ENCODE data around the gene CD79B. TPM values are rescaled to one million over a fixed set of nuclear protein-coding genes. Genes with fewer than 3 reads are reported as not detected.

CD79B gene
- total and polyA plus RNA-seq, 7 donors = 0.66 to 112 (median 1.4) TPM; not detected in 1

DNA sequence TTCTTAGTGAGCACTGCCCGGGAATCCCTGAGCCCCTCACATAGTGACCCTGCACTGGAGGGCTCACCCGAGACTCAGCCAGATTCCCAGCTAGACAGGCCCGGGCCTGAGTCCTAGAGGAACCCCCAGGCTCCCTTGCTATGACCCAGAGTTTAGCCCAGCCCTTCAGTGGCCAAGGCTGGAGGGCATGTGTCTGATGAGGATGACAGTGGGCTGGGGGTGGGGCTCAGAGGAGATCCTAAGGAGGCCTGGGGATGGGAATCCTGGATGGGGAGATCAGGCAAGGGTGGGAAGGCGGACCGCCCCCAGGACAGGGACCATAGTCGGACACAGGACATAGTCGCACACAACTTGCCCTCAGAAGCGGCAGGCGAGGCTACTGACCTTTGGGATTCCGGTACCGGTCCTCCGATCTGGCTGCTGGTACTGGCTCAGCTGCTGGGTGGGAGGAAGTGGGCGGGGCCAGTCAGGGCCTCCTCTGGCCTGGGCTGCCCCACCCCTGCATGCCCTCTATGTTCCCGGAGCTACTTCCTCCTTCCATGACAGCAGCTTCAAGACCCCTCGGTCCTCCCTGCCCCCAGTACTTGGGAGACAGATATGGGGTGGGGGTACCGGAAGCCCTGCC, 1.1 kb downstream of the CD79B start:
- H3K4me1 ChIP-seq = no peaks in the 10 kb centered on the region
- DNase-seq = peak; percentile 77
- H3K36me3 ChIP-seq = no peaks in the 10 kb centered on the region
- H3K9me3 ChIP-seq = no peaks in the 10 kb centered on the region
- H3K27me3 ChIP-seq = no peaks in the 10 kb centered on the region
- H3K4me3 ChIP-seq = no peak overlapping the region
- TF ChIP-seq POLR2A (IDR thresholded peaks at IDR 0.05) (no peak), POLR2AphosphoS5 (IDR thresholded peaks at IDR 0.05) (no peak), EP300 (IDR thresholded peaks at IDR 0.05) (no peak)
- TF ChIP-seq, protein P1, sequence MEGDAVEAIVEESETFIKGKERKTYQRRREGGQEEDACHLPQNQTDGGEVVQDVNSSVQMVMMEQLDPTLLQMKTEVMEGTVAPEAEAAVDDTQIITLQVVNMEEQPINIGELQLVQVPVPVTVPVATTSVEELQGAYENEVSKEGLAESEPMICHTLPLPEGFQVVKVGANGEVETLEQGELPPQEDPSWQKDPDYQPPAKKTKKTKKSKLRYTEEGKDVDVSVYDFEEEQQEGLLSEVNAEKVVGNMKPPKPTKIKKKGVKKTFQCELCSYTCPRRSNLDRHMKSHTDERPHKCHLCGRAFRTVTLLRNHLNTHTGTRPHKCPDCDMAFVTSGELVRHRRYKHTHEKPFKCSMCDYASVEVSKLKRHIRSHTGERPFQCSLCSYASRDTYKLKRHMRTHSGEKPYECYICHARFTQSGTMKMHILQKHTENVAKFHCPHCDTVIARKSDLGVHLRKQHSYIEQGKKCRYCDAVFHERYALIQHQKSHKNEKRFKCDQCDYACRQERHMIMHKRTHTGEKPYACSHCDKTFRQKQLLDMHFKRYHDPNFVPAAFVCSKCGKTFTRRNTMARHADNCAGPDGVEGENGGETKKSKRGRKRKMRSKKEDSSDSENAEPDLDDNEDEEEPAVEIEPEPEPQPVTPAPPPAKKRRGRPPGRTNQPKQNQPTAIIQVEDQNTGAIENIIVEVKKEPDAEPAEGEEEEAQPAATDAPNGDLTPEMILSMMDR (IDR thresholded peaks at IDR 0.05) = no peak
- intact Hi-C loops (cut with DNase I) = no loop called here
- H3K27ac ChIP-seq = peak overlapping the region in 1 of 4 donors; percentile 72
- 42 to 48% methylated on average over 16 of the region's 16 CpGs for WGBS, 2 donors

DNA sequence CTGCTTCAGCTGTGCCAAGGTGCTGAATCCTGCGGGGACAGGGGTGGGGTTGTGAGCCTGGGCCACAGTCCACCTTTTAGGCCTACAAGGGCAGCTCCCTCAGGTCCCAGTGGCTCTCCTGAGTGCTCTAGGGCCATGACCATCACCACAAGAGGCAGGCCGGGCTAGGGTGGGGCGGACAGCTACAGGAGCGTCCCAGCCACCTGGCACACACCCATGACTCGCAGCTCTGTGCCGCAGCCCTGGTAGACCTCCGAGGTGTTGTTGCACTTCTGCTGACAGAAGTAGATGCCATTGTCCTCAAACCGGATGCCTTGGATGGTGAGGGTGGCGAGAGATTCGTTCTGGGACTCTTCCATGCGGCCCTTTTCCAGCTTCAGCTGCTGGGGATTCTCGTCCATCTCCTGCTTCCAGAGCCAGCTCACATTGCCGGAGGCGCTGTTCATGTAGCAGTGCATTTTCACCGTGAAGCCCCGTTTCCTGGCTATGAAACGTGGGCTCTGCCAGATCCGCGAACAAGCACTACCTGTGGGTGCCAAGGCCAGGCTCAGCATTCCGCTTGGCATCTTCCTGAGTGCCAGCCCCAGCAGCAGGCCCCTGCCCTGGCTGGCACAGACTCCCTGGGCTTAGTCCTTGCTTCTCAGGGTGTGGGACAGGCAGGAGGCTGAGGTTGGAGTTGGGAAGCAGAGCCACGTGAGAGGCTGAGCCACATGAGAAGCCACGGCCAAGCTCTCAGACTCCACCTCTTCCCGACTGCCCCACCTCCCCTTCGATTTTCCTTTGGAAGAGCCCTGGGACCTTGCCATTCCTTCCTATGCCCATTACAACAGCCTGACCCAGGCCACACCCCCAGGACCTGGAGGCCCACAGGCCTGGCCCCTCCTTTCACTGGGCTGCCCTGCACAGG, 2.0 kb downstream of the CD79B start:
- intact Hi-C loops (cut with DNase I) = no loop called here
- Histone ChIP-seq H3K9me3 (no peaks in the 10 kb centered on the region), H3K27ac (no peak overlapping the region), H3K4me1 (no peaks in the 10 kb centered on the region), H3K36me3 (no peaks in the 10 kb centered on the region), H3K27me3 (no peaks in the 10 kb centered on the region), H3K4me3 (no peak overlapping the region)
- DNase-seq = no peak
- WGBS, 2 donors = 84 to 90% methylated on average over 24 of the region's 24 CpGs
- TF ChIP-seq EP300 (IDR thresholded peaks at IDR 0.05) (no peak), POLR2AphosphoS5 (IDR thresholded peaks at IDR 0.05) (no peak), POLR2A (IDR thresholded peaks at IDR 0.05) (no peak)

DNA sequence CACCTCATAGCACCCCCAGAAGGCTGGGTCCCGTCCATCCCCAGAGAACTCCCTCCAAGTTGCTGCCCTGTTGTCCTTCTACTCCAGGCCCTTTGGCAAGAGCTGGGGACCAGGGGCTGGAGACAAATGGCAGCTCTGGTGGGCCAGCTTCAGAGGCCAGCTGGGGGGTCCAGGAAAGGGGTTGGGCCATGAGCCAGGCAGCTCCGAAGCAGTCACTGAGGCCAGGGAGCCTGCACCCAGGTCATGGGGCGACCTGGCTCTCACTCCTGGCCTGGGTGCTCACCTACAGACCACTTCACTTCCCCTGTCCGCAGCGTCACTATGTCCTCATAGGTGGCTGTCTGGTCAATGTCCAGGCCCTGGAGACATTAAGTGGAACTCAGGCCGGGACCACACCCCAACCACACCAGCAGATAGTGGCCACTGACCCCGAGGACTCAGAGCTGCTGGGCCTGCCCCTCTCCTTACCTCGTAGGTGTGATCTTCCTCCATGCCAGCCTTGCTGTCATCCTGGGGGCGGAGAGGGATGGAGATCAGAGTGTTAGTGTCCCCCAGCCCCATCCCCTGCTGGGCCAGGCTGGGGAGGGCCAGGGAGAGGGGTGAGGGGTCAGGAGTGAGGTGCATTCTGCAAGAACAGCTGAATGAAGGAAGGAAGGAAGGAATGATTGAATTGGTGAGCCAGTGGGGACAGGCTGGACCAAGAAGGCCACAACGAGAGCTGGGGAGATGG, 3.0 kb downstream of the CD79B start:
- intact Hi-C loops (cut with DNase I) = no loop called here
- H3K9me3 ChIP-seq = no peaks in the 10 kb centered on the region

DNA sequence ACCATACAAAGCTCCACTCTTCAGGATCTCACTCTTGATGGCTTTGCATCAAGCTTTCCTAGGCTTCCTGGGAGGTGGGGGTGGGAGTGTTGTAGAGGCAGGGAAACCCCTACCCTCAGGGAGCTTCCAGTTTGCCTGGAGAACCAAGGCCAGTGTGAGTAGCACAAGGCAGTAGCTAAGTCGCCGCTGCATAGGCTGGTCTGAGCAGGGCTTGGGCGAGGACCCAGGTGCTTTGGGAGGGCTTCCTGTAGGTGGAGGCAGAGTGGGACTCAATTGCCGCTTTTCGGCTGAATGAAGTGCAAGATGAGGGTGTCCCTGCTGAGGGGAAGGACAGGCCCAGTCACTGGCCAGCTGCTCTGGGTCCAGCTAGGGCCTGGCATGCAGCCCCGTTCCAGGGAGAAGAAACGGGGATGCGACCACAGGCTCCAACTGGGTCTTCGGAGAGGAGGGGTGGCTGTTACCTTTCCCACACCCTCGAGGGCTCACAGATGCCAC, 3.9 kb downstream of the CD79B start:
- Histone ChIP-seq H3K9me3 (no peaks in the 10 kb centered on the region), H3K36me3 (no peaks in the 10 kb centered on the region), H3K4me3 (no peak overlapping the region), H3K4me1 (no peaks in the 10 kb centered on the region), H3K27ac (no peak overlapping the region), H3K27me3 (no peaks in the 10 kb centered on the region)
- no peak for TF ChIP-seq EP300 (IDR thresholded peaks at IDR 0.05)
- TF ChIP-seq, protein P1 (IDR thresholded peaks at IDR 0.05) = no peak
- no peak for TF ChIP-seq POLR2A (IDR thresholded peaks at IDR 0.05)
- no peak for TF ChIP-seq POLR2AphosphoS5 (IDR thresholded peaks at IDR 0.05)
- intact Hi-C loops (cut with DNase I) = no loop called here
- 76 to 86% methylated on average over 10 of the region's 10 CpGs for WGBS, 2 donors
- DNase-seq = no peak

More for the DNA sequence above, 3.0 kb downstream of the CD79B start:
- H3K4me3 ChIP-seq = no peak overlapping the region
- 87 to 89% methylated on average over 10 of the region's 10 CpGs for WGBS, 2 donors
- TF ChIP-seq POLR2A (IDR thresholded peaks at IDR 0.05) = no peak
- H3K27ac ChIP-seq = no peak overlapping the region
- no peaks in the 10 kb centered on the region for H3K4me1 ChIP-seq
- H3K27me3 ChIP-seq = no peaks in the 10 kb centered on the region
- no peak for DNase-seq
- H3K36me3 ChIP-seq = no peaks in the 10 kb centered on the region

DNA sequence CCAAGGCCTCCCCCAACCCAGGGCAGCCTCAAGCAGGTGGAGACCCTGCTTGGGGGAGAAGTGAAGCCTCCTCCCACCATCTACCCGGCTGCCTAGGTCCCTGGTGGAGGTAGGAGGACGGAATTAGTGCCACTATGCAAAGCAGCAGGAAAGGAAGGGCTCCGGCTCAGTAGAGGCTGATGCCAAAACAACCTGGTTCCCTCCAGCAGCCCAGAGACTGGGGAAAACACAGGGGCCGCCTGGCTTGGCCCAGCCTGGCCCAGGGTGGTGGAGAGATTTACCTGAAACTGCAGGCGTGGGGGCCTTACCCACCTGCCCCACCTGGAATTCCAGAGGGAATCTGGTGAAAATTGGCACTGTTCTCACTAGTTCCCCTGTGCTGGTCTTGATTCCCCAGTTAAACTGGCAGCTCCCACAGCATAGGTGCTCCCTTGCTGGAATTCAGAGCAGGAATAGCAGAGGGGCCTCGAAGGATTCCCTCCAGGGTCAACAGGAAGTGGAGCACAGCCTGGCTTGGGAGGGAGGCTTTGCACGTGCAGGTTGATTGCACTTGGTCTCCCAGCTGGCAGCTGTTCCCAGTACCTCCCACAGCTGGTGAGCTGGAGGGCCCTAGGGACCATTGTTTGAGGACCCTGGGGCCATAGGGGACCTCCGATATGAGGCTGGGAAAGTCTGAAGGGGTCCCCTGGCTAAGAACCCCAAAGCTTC, 4.5 kb downstream of the CD79B start:
- H3K36me3 ChIP-seq = no peaks in the 10 kb centered on the region
- H3K27ac ChIP-seq = no peak overlapping the region
- no peak overlapping the region for H3K4me3 ChIP-seq
- H3K27me3 ChIP-seq = no peaks in the 10 kb centered on the region
- DNase-seq = no peak
- no peaks in the 10 kb centered on the region for H3K9me3 ChIP-seq
- H3K4me1 ChIP-seq = no peaks in the 10 kb centered on the region
- intact Hi-C loops (cut with DNase I) = no loop called here
- WGBS, 2 donors = 55 to 63% methylated on average over 8 of the region's 8 CpGs
- TF ChIP-seq EP300 (IDR thresholded peaks at IDR 0.05) (no peak), POLR2AphosphoS5 (IDR thresholded peaks at IDR 0.05) (no peak), POLR2A (IDR thresholded peaks at IDR 0.05) (no peak)
- TF ChIP-seq, protein P1 (IDR thresholded peaks at IDR 0.05) = no peak

Measured in sigmoid colon (tissue), 7 donors.